ENCODE data around the gene DNAH2.

Gene DNAH2

DNA sequence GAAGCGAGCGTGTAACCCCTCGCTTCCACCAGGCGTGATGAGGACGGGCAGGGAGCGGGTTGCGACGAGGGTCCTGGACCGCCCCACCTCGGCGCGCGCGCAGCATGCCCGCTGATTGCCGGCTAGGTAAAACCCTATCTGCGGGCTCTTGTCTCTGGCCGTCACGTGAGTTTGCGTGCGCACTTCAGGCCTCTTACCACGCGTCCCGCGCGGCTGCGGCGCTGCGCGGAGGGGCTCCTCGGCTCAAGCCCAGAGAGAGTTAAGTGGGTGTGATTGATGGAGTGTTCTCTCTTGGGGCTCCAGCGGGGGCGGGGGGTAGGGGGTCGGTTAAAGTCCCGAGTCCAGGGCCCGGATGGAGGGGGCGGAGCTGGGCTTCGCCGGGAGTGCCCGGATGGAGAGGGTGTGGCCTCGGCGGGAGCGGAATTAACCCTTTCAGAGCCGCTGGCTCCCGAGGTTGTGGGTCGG lies 124.4 kb downstream of the DNAH2 start:
- TF ChIP-seq, protein P1, sequence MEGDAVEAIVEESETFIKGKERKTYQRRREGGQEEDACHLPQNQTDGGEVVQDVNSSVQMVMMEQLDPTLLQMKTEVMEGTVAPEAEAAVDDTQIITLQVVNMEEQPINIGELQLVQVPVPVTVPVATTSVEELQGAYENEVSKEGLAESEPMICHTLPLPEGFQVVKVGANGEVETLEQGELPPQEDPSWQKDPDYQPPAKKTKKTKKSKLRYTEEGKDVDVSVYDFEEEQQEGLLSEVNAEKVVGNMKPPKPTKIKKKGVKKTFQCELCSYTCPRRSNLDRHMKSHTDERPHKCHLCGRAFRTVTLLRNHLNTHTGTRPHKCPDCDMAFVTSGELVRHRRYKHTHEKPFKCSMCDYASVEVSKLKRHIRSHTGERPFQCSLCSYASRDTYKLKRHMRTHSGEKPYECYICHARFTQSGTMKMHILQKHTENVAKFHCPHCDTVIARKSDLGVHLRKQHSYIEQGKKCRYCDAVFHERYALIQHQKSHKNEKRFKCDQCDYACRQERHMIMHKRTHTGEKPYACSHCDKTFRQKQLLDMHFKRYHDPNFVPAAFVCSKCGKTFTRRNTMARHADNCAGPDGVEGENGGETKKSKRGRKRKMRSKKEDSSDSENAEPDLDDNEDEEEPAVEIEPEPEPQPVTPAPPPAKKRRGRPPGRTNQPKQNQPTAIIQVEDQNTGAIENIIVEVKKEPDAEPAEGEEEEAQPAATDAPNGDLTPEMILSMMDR (conservative IDR thresholded peaks at IDR 0.05; ENCODE audit: low read length): no peak
- peak; percentile 72 for DNase-seq (ENCODE audit: low read depth)
- peak overlapping the region; percentile 81 for H3K4me3 ChIP-seq (ENCODE audit: low read length)

DNA sequence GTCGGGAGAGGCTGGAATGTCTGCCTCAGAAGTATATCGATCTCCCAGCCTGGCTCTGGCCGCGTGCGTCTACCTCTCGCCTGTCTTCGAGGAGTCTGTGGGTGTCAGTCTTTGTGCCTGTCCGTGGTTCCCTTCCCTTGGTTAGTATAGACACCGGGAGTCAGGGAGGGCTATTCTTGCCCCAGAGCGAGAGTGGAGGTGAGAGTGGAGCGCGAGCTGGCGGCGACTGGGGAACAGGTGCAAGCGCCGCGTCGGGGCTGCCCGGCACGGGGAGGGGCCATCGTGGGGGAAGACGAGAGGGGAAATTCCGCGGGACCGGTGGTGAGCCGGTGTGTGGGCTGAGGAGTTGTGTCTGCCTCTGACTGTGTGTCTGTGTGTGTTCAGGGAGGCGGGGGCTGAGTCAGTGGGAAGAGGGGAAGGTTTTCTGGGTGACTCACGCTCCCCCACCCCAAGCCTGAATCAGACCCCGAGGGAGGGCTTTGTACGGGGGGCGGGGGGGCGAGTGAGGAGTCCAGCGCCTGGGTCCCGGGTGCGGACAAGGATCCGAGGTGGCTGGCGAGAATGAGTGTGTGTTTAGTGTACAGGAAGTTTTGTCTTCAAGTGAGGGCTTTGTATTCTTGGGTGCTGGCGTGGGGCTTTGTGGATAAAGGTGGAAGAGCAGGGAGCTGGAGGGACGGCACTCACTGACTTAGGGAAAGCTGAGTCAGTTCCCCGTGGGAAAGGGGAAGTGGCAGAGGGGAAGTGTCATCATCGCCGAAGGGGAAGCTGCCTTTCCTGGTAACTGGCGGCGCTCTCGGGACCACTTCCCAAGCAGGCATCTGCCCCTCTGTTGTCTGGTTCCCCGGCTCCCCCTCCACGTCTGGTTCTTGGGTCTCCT lies 125.1 kb downstream of the DNAH2 start:
- DNase-seq (ENCODE audit: low read depth): peak; percentile 85
- TF ChIP-seq, protein P1 (conservative IDR thresholded peaks at IDR 0.05; ENCODE audit: low read length): no peak

DNA sequence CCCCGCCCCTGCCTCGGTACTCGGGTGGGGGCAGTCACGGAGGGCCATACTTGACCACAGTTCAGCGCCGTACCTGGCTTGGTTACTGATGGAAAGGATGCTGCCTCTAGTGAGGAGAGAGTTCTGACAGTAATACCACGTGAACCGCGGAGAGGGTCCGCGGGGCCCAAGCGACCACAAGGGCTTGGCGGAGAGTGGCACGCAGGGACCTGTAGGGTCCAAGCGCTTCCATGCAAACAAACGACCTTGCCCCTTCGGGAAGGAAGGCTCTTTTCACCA lies 125.7 kb downstream of the DNAH2 start:
- peak overlapping the region; percentile 81 for H3K4me3 ChIP-seq (ENCODE audit: low read length)
- TF ChIP-seq, protein P1 (conservative IDR thresholded peaks at IDR 0.05; ENCODE audit: low read length): no peak
- no peak for DNase-seq (ENCODE audit: low read depth)

More for the DNA sequence above, 125.1 kb downstream of the DNAH2 start:
- H3K4me3 ChIP-seq (ENCODE audit: low read length): peak overlapping the region; percentile 81

GRCh38 chr17:7843536-7844291 lies 126.2 kb downstream of the DNAH2 start:
- peak; percentile 68 for DNase-seq (ENCODE audit: low read depth)
- H3K4me3 ChIP-seq (ENCODE audit: low read length): peak overlapping the region; percentile 81
- TF ChIP-seq, protein P1 (conservative IDR thresholded peaks at IDR 0.05; ENCODE audit: low read length): no peak

GRCh38 chr17:7844292-7845154 lies 127.0 kb downstream of the DNAH2 start:
- H3K4me3 ChIP-seq (ENCODE audit: low read length): peak overlapping the region; percentile 81
- DNase-seq (ENCODE audit: low read depth): peak; percentile 94
- TF ChIP-seq, protein P1 (conservative IDR thresholded peaks at IDR 0.05; ENCODE audit: low read length): no peak

GRCh38 chr17:7845359-7846062 lies 128.0 kb downstream of the DNAH2 start:
- TF ChIP-seq, protein P1 (conservative IDR thresholded peaks at IDR 0.05; ENCODE audit: low read length): no peak
- DNase-seq (ENCODE audit: low read depth): no peak
- peak overlapping the region; percentile 81; the same call in 1 of the 2 replicates for H3K4me3 ChIP-seq (ENCODE audit: low read length)
